GM12874 (cell line): ENCODE measurements around the gene GP2.

ENCODE experiments used
- TF ChIP-seq, protein P1 (sequence below): IDR thresholded peaks from 2 replicates; pipeline ENCODE4 v1.5.1; 2011; ENCODE audit warnings: low read depth, mild to moderate bottlenecking, control low read depth, low read length, moderate library complexity; ENCODE audit not compliant: insufficient read depth

GP2 gene

GRCh38 chr16:20318437-20318836, 8.9 kb downstream of the GP2 start:
- TF ChIP-seq, protein P1, sequence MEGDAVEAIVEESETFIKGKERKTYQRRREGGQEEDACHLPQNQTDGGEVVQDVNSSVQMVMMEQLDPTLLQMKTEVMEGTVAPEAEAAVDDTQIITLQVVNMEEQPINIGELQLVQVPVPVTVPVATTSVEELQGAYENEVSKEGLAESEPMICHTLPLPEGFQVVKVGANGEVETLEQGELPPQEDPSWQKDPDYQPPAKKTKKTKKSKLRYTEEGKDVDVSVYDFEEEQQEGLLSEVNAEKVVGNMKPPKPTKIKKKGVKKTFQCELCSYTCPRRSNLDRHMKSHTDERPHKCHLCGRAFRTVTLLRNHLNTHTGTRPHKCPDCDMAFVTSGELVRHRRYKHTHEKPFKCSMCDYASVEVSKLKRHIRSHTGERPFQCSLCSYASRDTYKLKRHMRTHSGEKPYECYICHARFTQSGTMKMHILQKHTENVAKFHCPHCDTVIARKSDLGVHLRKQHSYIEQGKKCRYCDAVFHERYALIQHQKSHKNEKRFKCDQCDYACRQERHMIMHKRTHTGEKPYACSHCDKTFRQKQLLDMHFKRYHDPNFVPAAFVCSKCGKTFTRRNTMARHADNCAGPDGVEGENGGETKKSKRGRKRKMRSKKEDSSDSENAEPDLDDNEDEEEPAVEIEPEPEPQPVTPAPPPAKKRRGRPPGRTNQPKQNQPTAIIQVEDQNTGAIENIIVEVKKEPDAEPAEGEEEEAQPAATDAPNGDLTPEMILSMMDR, result no peak

DNA sequence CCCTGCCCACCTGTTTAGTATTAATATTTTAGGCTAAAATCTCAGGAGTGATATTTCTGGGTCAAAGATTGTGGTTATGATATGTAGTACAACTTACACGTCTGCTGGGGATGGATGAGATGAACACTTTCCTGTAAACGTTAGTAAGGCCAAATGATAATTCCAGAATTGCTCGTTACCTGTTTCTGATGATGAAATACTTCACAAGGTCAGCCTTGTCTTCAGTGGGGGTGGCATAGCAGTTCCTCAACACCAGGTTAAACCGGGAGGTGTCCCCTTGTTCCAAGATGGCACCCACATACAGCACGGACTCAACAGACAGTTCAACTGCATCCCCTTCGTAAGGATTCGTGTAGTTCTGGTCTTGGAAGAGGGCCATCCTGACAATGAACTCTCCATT, 9.3 kb downstream of the GP2 start:
- TF ChIP-seq, protein P1, result no peak

GRCh38 chr16:20317117-20317516, 10.2 kb downstream of the GP2 start:
- TF ChIP-seq, protein P1, result no peak

DNA sequence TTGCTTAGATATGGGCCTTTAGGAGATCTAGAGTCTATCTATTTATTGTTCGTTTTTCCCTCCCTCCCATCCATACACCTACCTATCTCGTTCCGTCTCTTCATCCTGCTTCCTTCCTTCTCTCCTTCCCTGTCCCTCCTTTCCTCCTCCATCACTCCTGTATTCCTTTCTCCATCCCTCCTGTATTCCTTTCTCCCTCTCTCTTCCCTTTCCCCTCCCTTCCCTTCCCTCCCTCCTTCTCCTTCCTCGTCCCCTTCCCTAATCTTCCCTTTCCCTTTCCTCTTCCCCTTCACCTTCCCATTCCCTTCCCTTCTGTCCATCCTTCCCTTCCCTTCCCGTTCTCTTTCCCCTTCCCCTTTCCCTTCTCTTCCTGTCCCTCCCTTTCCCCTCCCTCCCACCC, 10.6 kb downstream of the GP2 start:
- TF ChIP-seq, protein P1, result no peak

GRCh38 chr16:20315764-20316163, 11.5 kb downstream of the GP2 start:
- TF ChIP-seq, protein P1, result no peak

DNA sequence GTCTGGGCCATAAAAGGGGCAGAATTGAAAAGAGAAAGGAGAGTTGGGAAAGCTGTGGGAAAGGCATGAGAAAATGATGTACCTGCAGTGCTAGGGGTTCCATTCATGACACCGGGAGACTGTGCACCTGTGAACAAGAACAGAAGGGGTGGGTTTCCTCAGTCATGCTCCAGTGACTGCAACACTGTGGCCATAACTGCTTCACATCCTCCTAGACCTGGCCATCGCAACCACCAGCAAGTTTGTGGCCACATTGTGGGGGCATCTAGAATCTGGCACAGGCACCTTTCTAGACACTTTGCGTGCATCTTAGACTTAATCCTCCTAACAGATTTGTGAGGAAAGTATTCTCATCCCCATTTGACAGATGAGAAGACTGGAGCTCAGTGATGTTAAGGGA, 12.7 kb downstream of the GP2 start:
- TF ChIP-seq, protein P1, result no peak

DNA sequence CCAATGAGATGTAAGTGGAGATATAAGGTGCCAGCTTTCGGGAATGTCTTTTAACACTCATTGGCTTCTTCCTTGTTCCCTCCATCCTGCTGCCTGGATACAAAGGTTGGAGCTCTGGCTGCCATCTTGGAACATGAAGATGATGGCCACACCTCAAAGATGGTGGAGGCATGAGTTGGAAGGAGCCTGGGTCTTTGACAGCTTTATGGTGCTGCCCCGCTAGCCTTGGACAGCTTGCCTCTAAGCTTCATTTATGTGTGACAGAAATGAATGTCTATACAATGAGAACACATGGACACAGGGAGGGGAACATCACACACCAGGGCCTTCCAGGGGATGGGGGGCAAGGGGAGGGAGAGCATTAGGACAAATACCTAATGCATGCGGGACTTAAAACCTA, 13.6 kb downstream of the GP2 start:
- TF ChIP-seq, protein P1, result no peak

DNA sequence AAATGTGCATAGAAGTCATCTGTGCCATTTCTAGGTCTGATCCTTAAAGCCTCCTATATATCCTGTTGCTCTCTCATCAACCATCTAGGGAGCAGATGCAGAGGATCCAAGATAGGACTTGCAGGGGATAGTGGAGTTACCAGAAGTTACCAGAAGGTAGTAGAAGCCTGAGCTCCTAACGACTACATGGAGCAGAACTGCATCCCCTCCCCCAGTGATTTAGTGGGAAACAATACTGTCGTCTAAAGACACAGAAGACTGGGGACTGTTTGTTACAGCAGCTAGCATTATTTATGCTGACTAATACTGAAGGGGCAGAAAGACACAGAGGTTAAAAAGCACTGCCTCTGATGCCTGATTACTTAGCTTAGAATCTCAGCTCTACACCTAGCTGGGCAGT, 15.8 kb downstream of the GP2 start:
- TF ChIP-seq, protein P1, result no peak
